NOMO-1 treated with dmso at 0.1 percent for 144 hours (cell line): ENCODE measurements around the gene PCGF5.
"Not testable (repeated sequence)": the region's sequence is repeated elsewhere in the genome, so short reads cannot be mapped to it uniquely, and the experiment has no call there.

Experiments used
- DNase-seq: peaks from one replicate; lab custom pipeline; 2025; ENCODE audit not compliant: unreplicated experiment; lab: John Stamatoyannopoulos, UW

PCGF5 gene

DNA sequence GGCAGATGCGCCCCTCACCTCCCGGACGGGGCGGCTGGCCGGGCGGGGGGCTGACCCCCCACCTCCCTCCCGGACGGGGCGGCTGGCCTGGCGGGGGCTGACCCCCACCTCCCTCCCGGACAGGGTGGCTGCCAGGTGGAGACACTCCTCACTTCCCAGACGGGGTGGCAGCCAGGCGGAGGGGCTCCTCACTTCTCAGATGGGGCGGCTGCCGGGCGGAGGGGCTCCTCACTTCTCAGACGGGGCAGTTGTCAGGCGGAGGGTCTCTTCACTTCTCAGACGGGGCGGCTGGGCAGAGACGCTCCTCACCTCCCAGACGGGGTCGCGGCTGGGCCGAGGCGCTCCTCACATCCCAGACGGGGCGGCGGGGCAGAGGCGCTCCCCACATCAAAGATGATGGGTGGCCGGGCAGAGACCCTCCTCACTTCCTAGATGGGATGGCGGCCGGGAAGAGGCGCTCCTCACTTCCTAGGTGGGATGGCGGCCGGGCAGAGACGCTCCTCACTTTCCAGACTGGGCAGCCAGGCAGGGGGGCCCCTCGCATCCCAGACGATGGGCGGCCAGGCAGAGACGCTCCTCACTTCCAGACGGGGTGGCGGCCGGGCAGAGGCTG, 102.9 kb downstream of the PCGF5 start:
- not testable (repeated sequence) for DNase-seq

DNA sequence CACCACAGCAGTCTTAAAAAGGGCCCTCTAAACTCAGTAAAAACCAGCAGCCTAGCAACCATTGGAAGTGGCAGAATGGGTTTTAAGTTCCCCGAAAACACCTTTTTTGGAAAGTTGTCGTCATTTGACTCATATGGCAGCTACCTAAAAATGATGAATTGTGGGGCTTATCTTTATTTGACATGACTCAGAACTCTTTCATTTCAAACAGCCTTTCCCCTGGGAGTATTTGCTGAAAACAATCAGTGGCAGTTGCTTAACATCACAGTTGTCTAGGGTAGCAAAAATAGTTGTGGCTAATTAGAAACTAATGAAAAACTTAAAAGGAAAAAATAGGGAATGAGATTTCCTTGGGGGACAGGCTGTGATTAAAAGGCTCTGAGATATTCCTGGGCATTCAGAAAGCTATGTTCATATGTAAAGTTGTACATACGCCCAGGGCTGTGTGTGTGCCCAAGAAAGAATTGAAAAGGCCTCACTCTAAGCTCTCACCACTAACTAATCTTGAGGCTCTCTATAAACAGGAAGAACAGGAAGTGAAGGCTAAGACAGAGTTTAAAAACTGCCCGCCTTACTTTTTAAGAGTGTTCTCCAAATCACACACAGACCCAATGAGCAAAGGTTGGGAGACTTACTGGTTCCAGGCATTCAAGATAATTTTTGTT, 108.0 kb downstream of the PCGF5 start:
- DNase-seq = no peak
